GM19455 (cell line): ENCODE data around the gene RHBDF2.

Experiments
- ATAC-seq: cut with Tn5 transposase; IDR thresholded peaks from one replicate; pipeline ENCODE4 v1.9.1; 2021; ENCODE audit not compliant: unreplicated experiment

Gene RHBDF2

GRCh38 chr17:76441686-76442340, 59.4 kb downstream of the RHBDF2 start:
- ATAC-seq = no peak

- no peak for ATAC-seq
Measured at GRCh38 chr17:76440751-76441362, 60.4 kb downstream of the RHBDF2 start.

GRCh38 chr17:76439314-76439928, 61.8 kb downstream of the RHBDF2 start:
- ATAC-seq = no peak

- ATAC-seq = no peak
Measured at GRCh38 chr17:76438906-76439305, 62.3 kb downstream of the RHBDF2 start.

- ATAC-seq = no peak
Measured at GRCh38 chr17:76437467-76438402, 63.5 kb downstream of the RHBDF2 start.

GRCh38 chr17:76435751-76436150, 65.5 kb downstream of the RHBDF2 start:
- no peak for ATAC-seq

GRCh38 chr17:76434870-76435269, 66.4 kb downstream of the RHBDF2 start:
- no peak for ATAC-seq

- no peak for ATAC-seq
Measured at GRCh38 chr17:76433693-76434092, 67.5 kb downstream of the RHBDF2 start.

GRCh38 chr17:76432712-76433336, 68.4 kb downstream of the RHBDF2 start:
- ATAC-seq = no peak

- ATAC-seq = no peak
Measured at GRCh38 chr17:76432004-76432403, 69.2 kb downstream of the RHBDF2 start.

- ATAC-seq = no peak
Measured at GRCh38 chr17:76431509-76431908, 69.7 kb downstream of the RHBDF2 start.

GRCh38 chr17:76428511-76428910, 72.7 kb downstream of the RHBDF2 start:
- no peak for ATAC-seq

- no peak for ATAC-seq
Measured at GRCh38 chr17:76427501-76428231, 73.6 kb downstream of the RHBDF2 start.

- ATAC-seq = no peak
Measured at GRCh38 chr17:76426853-76427252, 74.4 kb downstream of the RHBDF2 start.

- ATAC-seq = no peak
Measured at GRCh38 chr17:76422860-76423259, 78.4 kb downstream of the RHBDF2 start.

GRCh38 chr17:76422406-76422805, 78.8 kb downstream of the RHBDF2 start:
- ATAC-seq = no peak

- ATAC-seq = no peak
Measured at GRCh38 chr17:76421044-76421407, 80.2 kb downstream of the RHBDF2 start.
